ENCODE measurements around the gene LHCGR.

GRCh38 chr2:48673581-48673980 lies 81.9 kb downstream of the LHCGR start:
- no peak for TF ChIP-seq CTCF (IDR thresholded peaks at IDR 0.05; ENCODE audit: low read depth, low read length)
- TF ChIP-seq MAX (IDR thresholded peaks at IDR 0.05; ENCODE audit: low read depth, low read length), result no peak
- TF ChIP-seq POLR2A (IDR thresholded peaks at IDR 0.05; ENCODE audit: extremely low read depth, insufficient read length), result no peak
- TF ChIP-seq MYC (IDR thresholded peaks at IDR 0.05; ENCODE audit: low read depth, low read length), result no peak

Data from NB4 (cell line).